ENCODE measurements around the gene TRIM14.
"Not testable (repeated sequence)": the region's sequence is repeated elsewhere in the genome, so short reads cannot be mapped to it uniquely, and the experiment has no call there.

TRIM14 gene

DNA sequence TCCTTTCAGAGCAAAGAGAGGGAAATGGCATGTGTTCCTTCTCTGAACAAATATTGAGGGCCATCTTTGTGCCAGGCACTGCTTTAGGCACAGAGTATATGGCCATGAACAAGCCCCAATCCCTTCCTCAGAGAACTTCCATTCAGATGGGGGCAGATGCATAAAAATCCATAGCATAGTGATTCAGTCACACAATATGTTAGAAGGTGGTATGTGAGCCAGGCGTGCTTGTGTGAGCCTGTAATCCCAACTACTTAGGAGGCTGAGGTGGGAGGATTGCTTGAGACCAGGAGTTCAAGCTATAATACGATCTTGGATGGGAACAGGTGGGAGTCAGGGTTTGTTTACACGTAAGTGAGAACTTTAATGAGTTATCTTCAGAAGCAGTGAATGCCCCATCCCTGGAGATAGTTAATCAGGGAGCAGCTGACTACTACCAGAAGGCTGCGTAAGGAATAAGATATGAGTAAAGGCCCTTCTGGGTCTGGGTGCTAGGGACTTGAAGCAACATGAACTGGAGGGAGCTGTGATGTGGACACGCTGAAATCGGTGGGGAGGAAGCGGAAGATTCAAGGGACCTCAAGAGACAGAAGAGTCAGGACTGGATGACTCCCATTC is 35.3 kb downstream of the TRIM14 start:
- DNase-seq (ENCODE audit: low spot score), result no peak

DNA sequence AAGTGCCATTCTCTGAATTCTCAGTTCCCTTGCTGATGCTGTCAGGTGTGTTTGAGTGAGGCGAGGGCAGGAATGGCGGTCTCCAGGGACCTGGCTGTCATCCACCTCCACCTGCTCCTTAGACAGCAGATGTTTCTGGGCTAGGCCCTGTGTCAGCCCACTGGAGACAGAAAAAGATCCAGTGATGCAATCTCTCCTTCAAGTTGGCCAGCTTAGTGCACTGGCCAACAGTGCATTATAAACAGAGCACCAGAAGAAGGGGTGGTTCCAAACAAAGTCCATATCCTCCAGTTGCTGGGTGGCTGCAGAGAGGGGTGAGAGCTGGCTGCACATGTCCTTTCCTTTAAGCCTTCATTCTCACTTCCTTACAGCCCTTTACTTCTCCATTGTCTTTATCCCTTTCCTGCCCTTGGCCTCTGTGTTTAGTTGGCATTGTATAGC is 35.9 kb downstream of the TRIM14 start:
- no peak for DNase-seq (ENCODE audit: low spot score)

DNA sequence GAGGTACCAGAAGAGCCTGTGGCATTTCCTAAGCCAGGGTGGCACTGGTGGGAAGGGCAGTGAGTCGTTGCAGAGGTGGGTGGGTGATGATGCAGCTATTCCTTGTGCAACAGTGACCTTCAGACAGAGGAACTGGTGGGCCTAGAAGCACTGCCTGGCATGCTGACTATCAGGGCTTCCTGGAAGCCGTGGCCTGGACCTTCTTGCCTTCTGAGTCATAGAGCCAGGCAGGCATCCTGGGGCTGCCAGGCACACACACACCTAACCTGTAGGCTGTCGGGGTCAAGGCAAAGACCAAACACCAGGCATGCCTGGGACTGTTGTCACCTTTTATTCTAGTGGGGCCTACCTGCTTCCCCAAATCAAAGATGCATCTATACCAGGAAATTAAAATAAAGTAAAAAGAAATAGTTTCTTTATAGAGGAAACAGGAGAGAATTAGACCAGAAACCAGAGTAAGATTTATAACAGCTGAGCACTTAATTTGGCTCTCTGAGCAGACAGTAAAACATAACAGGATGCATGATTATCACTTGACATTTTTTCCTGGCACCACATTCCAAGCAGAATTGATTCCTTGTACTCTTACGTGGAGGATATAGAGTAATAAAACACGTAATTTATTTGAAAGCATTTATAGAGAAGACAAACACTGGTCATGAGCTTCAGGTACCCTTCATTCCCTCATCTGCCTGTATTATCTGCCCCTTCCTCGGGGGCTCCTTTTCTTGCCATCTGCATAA is 37.4 kb downstream of the TRIM14 start:
- DNase-seq (ENCODE audit: low spot score), result peak; percentile 35

DNA sequence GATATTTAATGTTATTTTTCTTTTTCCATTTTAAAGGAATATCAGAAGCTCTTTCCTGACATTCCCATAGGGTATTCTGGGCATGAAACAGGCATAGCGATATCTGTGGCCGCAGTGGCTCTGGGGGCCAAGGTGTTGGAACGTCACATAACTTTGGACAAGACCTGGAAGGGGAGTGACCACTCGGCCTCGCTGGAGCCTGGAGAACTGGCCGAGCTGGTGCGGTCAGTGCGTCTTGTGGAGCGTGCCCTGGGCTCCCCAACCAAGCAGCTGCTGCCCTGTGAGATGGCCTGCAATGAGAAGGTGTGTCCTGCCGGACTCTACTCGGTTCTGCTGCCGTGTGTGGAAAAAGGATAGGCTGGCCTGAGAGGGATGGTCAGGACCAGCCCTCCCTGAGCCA is 38.2 kb downstream of the TRIM14 start:
- no peak for DNase-seq (ENCODE audit: low spot score)

DNA sequence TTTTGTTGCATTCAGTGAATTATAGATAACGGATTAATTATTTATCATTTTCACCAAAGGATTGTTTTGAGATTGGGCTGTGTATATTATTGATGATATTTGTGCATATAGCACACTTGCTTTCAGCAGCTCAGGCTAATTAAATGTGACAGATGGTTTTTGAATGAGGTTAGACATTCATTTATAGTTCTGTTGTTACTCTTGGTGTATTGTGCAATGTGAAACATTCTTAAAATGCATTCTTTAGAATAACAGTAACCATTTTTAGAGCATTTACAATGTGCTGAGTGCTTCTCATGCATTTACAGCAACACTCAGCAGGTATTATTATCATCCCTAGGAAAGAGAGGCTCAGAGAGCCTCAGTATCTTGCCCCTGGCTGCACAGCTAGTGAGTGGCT is 38.7 kb downstream of the TRIM14 start:
- DNase-seq (ENCODE audit: low spot score), result no peak

DNA sequence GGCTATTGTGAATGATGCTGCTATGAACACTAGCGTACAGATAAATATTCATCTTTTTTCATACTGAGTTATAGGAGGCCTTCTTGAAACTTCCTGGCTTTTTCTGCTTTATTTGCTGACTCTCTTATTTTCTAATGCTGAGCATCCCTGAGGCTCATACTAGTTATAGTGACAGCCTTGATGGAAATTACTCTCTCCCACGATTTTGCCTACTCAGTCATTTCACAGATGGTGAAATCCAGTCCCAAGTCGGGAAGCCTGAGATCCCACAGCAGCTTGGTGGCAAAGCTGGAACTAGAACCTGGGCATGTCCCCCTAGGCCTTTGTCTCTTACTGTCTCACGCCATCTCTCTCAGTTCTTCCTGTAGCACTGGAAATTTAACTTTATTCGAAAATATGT is 40.1 kb downstream of the TRIM14 start:
- no peak for DNase-seq (ENCODE audit: low spot score)

DNA sequence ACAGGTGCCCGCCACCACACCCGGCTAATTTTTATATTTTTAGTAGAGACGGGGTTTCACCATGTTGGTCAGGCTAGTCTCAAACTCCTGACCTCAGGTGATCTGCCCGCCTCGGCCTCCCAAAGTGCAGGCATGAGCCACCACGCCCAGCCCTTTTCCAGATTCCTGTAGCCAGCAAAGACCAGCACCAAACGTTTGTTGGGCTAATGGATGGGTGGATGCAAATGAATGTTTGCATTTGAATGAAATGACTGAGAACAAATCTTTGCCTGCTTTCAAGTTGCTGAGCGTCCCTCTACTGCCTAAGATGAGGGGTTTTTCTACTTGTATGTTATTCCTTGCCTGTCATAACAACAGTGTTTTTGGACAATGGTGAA is 42.5 kb downstream of the TRIM14 start:
- not testable (repeated sequence) for DNase-seq (ENCODE audit: low spot score)

DNA sequence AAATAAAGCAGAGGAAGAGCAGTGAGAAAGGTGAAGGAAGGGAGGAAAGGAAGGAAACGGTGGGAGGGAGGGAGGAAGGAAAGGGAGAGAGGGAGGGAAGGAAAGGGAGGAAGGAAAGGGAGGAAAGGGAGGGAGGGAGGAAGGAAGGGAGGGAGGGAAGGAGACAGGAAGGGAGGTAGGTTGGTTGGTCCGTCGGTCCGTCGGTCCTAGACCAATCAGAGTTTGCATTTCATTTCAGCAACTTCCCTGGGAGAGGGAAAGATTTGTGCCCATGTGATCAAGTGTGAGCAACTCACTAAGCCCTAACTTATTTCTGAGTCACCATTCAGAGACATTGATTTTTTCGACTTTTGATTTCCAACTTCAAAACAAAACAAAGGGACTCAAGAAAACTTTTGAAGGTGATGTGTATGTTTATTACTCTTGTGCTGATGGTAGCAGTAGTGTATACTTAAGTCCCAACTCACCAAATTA is 43.7 kb downstream of the TRIM14 start:
- DNase-seq (ENCODE audit: low spot score), result peak; percentile 85

DNA sequence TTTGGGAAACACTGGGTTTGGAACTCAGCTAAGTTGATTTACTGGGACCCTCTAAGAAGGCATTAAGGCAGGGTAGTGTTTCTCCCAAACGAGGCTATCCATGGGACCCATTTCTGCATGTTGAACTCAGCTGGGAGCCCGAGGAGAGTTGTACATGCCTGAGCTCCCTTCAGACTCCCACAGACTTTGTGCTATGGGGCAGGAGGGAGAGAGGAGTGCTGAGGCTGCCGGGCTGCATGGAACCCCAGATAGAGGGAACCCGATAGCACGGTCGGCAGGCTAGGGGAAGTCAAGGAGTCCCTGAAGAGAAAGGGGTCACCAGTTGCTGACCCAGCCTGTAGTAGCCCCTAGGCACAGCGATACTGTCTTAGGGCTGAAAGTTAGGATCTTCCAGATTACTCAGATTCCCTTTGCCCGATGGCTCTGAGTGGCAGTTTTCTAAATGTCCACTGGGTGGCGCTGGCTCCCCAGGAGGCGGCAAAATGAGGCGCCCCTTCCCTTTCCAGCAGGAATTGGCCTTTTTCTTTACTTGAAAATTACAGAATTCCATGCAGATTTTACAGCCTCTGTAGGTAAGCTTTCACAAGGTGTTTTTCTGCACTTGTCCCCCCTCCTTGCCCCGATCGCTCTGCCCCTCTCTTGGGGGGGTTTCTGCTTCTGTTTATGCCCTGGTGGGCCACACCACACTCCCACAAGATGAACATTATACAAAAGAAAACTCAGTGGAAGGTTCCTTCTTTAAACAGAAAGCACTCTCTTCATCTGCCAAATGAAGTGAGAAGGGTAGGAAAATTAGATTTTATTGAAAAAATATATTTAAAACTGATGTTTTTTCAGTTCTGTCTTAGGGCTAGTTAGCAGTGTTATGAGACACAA is 44.7 kb downstream of the TRIM14 start:
- peak; percentile 82 for DNase-seq (ENCODE audit: low spot score)

DNA sequence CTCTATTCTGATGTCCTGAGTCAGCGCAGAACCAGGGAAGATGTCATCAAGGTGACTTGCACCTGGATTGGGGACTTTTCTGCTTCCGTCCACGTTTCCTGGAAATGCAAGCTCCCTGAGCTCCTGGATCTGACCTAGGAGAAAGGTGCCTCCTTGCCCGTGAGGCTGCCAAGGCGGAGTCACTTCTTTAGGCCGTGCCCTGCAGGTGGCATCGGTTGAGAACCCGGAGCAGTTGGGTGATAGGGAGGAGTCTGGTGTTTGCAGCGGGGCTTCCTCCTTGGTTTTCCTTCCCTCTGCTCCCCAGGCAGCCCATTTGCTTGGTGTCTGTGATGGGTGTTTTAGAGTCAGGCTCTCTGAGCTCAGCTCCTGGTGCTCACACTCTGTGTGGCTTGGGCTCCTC is 47.3 kb downstream of the TRIM14 start:
- no peak for DNase-seq (ENCODE audit: low spot score)

DNA sequence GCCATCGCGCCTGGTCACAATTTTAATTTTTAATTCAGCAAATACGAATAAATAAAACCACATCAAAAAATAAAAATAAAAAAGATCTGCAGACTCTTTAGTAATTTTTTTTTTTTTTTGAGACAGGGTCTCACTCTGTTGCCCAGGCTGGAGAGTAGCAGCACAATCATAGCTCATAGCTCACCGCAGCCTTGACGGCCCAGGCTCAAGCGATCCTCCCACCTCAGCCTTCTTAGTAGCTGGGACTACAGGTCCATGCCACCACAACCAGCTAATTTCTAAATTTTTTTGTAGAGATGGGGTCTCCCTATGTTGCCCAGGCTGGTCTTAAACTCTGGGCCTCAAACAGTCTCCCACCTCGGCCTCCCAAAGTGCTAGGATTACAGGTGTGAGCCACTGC is 48.3 kb downstream of the TRIM14 start:
- DNase-seq (ENCODE audit: low spot score), result no peak

DNA sequence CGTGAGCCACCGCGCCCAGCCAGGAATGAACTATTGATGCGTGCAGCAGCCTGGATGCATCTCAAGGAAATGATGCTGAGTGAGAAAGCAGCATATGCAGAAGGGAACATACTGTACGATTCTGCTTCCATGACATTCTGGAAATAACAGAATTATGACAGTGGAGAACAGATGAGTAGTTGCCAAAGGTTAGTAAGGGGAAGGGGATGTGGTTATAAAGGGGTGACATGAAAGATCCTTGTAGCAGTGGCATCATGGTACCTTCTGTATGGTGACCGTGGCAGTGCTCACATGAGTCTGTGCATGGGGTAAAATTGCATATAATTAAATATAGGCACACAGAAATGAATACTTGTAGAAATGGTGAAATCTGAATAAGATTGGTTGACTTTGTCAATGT is 49.5 kb downstream of the TRIM14 start:
- DNase-seq (ENCODE audit: low spot score), result no peak

DNA sequence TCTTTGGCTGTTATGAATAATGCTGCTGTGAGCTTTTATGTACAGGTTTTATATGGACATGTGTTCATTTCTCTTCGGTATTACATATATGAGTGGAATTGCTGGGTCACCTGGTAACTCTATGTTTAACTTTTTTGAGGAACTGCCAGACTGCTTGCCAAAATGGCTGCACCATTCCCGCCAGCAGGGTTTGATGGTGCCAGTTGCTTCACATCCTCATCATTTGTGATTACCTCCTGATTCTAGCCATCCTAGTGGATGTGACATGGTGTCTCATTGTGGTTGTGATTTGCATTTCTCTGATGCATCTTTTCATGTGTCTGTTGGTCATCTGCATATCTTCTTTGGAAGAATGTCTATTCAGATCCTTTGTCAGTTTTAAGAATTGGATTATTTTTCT is 51.8 kb downstream of the TRIM14 start:
- DNase-seq (ENCODE audit: low spot score), result no peak

DNA sequence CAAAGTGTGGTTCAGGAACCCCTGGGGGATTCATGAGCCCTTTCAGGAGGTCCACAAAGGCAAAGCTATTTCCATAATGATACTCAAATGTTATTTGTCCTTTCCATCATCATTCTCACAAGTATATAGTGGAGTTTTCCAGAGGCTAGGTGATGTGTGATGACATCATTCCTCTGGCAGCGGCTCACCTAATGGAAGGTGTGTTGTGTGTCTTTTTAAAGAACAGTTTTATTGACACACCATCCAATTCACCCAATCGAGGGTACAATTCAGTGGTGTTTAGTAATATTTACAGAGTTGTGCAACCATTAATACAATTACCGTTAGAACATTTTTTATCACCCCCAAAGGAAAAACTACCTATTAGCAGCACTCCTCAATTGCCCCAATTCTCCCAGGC is 52.8 kb downstream of the TRIM14 start:
- DNase-seq (ENCODE audit: low spot score), result no peak

DNA sequence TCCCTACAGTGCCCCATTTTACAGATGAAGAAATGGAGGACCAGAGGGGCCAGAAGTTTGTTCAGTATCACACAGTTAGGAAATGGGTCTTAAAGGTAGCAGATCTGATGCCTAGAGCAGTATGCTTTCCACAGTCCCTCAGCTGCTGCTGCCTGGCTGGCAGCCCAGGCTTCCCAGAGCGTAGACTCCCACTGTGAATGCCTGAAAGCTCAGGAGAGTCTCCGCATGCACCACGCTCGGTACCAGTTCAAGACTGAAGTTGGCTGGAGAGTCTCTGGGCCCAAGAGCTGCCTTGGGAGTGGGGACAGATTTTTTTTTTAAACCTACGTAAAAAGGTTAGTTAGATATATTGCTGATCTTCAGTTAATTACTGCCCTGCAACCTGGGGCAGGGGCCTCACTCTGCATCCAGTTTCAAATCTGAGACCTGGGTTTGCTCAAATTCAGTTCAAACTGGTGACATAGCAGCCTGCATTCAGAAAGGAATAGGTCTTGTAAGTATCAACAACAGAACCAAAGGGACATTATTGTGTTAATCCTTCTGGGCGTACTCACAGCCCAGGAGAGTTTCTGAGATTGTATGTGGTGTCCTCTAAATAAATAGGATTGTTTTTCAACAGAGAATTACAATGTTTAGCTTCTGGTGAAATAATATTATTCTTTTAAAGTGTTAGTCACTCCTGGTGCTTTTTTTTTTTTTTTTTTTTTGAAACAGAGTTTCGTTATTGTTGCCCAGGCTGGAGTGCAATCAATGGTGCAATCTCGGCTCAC is 54.2 kb downstream of the TRIM14 start:
- no peak for DNase-seq (ENCODE audit: low spot score)

DNA sequence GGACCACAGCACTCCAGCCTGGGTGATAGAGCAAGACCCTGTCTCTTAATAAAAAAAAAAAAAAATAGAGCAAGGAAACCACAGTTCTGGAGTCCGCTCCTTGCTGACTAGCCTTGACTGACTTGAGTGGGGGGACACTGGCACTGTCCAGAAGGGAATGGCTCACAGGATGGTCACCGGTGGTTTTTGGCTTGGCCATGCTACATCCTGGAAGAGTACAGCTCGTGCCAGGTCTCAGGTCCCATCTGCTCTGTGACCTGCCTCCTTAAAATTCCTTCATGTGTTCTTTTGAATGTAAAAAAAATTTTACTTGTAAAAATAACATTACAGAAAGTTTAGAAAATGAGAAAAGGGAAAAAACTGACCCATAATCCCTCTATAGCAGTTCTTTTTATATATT is 56.9 kb downstream of the TRIM14 start:
- DNase-seq (ENCODE audit: low spot score), result no peak

DNA sequence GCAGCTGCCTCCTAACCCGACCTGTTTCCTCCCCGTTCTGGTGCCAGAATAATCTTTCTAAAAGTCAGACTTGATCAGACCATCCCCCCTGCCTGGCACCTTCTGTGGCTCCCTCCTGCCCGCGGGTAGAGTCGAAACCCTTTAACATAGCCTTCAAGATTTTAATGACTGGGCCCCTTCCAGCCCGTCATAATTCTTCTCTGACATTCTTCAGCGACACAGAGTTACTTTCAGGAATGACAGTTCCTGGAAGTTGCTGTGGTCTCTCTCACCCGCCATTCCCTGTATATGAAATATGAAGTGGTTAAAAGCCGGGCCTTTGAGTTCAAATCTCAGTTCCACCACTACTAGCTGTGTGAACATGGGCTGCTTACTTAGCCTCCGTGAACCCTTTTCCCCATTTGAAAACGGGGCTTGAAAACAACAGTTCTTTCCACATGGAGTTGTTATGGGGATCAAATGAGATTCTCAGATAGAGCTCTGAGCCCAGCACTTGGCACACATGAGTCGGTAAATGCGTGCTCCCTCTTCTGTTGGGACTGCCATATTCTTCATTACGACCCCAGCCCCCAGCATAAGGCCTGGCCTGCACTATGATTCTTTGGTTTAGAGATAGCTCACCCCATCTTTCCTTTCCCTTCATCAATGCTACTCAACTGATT is 61.8 kb downstream of the TRIM14 start:
- no peak for DNase-seq (ENCODE audit: low spot score)

DNA sequence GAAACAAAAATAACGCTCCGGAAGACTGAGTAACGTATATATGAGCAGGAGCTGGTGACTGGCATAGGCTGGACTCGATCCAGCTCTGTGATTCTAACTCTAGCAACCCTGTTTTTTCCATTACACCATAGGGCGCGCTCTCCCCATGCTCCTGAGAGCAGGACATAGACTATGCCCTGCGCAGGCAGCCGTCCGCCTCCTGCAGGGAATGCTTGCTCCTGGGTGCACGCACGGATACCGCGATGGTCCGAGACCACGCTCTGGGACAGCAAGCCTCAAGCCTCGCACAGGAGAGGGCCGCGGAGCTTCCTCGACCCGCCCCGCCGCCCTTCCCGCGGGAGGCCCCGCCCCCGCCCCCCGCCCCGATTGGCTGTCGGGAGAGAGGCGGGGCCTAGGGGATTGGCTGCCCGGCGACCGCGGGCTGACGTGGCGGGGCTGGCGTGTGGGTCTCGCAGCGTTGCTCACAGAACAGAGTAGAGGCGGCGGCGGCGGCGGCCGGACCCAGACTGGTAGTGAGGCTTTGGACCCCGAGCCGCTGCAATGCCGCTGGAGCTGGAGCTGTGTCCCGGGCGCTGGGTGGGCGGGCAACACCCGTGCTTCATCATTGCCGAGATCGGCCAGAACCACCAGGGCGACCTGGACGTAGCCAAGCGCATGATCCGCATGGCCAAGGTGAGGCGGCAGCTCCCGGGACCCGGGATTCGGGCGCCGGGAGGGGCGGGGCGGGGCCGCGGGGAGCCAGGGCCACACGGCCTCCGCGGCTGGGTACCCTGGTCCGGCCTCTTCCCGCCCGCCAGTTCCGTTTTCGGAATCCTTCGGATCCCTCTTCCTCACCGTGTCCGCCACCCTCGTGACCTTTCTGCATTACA is 62.5 kb downstream of the TRIM14 start, which contains the start of gene NANS:
Gene NANS (plus strand): TSS at position 464 of the 869 bp plus-strand sequence. CDS start 77 bp downstream, at position 541.
- peak; percentile 99 for DNase-seq (ENCODE audit: low spot score)

DNA sequence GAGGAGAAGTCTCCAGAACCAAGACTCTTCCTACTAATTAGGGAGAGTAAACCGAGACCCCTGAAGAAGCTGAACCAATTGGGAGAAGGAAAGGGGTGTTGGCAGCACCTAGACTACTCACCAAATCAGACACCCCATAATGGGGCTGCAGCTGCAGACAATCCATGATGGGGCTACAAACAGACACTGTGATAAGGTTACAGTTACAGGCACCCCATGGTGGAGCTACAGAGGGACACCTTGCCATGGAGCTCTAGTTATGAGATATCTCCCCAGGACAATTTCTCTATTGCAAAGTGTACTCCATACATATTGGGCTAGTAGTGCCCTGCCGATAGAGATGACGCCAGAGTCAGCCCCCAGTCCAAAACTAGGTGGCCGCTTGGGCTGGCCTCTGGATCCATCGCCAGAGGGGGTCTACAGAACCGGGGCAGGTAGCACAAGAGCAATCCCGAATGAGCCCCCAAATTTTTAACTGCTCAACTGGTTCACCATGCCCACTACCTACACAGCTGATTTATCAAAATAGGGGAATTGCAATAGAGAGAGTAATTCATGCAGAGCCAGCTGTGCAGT is 64.6 kb downstream of the TRIM14 start:
- no peak for DNase-seq (ENCODE audit: low spot score)

DNA sequence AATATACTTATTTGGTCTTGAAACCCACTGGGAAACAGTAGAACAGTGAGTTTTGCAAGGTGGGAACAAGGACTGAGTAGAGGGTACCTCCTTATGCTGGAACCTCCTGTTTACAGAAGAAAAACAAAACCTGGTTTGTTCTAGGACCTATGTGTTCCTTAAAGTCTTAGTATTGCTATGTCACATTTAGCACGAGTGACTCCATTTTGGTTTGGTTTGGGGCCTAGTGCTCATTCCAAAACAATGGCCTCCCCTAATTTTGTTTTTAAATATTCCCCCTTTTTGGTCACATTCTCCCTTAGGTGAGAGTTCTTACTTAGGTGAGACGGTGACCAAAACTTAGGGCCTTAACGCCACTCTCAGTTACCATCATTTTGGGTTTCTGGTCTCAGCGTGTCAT is 68.7 kb downstream of the TRIM14 start:
- no peak for DNase-seq (ENCODE audit: low spot score)

Data from AG20443 (cell line).